Stimulated activated CD4-positive, alpha-beta T cell treated with anti-CD3 and anti-CD28 coated beads, Interleukin-12 subunit alpha, Interleukin-12 subunit beta, amount 100 ng/mL, for 4 hours (primary cell): ENCODE data around the gene DUSP18.
A peak's percentile ranks its signal among the peaks of the same experiment; 100 is the strongest.
"Not testable (repeated sequence)": the region's sequence is repeated elsewhere in the genome, so short reads cannot be mapped to it uniquely, and the experiment has no call there.

Source experiments
- DNase-seq: peaks from one replicate; pipeline ENCODE4 v3.0.0-alpha.2; 2020

DUSP18 gene

DNA sequence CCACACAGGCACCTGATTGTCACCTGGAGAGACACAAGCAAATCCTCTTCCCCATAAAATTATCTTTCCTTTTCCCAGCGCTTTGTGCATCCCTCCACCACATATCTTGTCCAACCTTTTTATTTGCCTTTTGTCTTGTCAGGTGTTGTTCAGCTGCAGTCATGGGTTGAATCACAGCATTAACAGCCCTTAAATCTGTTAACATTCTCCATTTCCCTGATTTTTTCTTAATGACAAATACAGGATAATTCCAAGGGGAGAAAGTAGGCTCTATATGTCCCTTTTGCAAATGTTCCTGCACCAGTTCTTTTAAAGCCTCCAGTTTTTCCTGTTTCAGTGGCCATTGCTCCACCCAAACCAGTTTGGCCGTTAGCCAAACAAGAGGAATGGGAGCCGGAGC lies 8.9 kb upstream of the DUSP18 start:
- not testable (repeated sequence) for DNase-seq

DNA sequence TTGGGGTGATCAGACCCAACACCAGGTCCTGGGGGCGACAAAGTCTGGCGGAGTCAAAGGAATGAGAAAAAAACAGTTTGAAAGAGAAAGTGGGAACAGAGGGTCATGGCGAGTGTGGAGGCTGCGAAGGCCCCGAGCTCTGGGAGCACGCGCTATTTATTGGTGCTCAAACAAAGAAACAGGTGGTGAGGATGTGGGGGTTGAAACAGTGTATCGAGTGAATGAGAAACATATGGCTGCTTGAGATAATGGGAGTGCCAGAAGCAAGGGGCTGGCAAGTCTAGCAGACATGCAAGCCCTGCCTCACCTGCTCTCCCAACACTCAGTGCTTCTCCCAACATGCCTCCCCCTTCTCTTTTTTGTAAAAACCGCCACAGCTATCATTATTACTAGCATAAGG lies 7.8 kb upstream of the DUSP18 start:
- DNase-seq = no peak

GRCh38 chr22:30674482-30674881 lies 6.8 kb upstream of the DUSP18 start:
- DNase-seq = no peak

- DNase-seq = no peak
These were observed 5.5 kb upstream of the DUSP18 start for GRCh38 chr22:30673136-30673535.

GRCh38 chr22:30671071-30671470 lies 3.4 kb upstream of the DUSP18 start:
- no peak for DNase-seq

DNA sequence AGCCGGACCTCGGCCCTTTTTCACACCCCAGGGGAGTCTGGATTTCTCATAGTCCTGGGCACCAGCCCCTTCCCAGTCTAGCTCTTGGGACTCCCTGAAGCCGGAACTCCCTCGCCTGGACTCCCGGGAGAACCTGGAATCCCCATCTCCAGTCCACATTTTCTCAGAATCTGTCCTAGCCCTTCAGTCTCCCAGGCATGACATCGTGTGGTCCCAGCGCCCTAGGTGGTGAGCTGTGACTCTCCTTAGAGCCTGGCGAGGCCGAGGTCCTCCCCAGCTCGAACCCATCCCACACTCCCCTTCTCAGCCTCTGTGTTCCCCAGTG lies 673 bp upstream of the DUSP18 start:
- no peak for DNase-seq

DNA sequence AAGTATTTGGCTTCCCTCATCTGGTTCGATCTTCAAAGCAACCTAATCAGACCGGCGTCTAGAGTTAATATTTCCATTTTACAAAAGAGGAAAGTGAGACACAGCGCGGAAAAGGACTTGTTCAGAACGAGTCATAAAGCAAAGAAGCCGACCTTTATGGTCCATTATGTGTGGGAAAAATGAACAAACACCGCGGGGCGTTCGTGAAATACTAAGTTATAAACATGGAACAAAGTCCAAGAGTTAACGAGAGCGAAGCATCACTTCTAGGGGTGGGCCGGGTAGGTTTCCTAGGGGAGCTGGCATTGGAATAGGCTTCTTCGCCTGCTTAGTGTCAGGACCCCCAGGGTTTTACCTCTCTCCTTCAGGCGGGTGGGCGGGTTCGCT lies 575 bp downstream of the DUSP18 start:
- no peak for DNase-seq

- no peak for DNase-seq
These were observed 1.9 kb downstream of the DUSP18 start for GRCh38 chr22:30665786-30666185.

DNA sequence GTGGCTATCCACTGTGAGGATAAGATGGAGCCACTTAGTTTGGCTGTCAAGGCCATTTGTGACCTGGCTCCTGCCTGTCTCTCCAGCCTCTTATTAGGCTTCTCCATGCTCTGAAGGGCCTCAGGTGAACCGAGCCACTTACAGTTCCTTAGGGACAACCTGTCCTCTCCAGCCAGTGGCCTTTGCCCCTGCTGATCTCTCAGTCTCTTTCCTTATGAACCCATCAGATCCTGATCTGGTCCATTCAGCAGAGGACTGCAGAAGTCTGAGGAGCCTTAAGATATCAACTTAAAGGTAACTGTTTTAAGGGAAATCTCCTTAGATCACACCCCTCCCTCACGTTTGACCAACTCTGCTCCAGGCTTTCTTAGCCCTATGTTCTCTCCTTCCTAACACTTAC lies 2.4 kb downstream of the DUSP18 start:
- no peak for DNase-seq

DNA sequence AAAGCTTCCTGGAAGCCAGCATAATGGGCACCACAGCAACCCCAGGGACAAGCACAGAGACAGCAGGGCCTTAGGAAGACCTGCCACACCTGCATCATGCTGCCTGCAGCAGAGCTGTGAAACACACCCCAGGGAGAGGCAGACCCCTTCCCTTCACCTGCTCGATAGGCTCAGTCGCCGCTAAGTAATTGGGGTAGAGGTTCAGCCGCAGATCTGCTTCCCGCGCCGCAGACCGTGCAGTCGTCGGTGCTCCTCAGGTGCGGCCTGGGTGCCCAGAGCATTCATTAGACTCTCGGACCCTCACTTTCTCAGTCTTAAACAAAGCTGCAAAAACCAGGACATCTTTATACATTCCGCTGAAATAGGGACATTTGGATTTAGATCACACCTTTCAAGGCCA lies 2.9 kb downstream of the DUSP18 start:
- DNase-seq = no peak

- DNase-seq = no peak
These were observed 5.6 kb downstream of the DUSP18 start for GRCh38 chr22:30662040-30662439.

DNA sequence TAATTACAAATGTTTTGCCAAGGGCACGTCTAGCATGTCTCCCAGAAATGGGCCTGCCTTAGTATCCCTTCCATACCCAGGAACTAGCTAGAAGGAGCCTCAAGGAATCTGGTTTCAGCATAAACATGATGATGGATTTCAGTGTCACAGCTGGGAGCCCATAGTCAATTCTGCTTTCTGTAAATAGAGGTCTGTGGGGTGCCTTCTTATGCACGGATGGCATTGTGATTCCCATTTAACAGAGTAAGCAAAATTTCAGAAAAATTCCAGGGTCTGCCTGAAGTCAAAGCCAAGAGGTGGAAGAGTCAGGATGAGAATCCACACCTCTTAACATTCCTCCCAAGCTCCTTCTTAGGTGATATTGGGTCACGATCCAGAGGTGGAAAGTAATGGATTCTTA lies 12.1 kb downstream of the DUSP18 start:
- no peak for DNase-seq

DNA sequence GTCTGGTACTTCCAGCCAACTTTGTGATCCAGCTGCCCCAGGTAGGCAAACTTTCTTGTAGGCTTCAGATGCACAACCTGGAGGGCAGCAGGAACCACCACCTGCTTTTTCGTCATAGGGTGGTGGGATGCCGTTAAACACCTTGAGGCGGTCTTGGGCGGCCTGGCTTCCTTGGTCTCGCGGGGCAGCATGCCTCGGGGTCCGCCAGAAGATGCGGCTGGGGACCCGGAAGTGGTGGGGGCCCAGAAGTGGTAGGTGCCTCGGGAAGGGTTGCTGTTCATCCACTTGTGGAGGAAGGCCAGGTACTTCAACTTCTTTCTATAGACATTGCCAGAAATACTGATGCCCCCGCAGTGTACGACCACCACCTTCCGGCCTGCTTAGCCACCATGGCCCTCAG lies 13.3 kb downstream of the DUSP18 start:
- no peak for DNase-seq

DNA sequence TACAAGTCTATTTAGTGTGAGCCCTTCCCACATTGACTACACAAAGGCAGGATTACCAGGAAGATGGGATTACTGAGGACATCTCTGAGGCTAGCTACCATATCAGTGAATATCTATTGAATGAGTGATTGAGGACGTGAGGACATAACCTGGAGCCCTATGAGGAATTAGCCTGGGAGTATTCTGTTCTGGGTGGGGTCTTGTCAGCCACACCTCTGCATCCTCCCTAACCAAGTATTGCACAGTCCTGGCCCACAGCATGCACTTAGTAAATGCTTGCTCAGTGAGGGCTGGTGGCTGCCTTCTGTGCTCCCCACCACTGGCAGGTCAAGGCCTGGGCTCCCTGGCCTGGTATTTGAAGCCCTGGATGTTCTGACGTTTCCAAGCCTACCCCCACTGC lies 14.8 kb downstream of the DUSP18 start:
- DNase-seq = no peak

DNA sequence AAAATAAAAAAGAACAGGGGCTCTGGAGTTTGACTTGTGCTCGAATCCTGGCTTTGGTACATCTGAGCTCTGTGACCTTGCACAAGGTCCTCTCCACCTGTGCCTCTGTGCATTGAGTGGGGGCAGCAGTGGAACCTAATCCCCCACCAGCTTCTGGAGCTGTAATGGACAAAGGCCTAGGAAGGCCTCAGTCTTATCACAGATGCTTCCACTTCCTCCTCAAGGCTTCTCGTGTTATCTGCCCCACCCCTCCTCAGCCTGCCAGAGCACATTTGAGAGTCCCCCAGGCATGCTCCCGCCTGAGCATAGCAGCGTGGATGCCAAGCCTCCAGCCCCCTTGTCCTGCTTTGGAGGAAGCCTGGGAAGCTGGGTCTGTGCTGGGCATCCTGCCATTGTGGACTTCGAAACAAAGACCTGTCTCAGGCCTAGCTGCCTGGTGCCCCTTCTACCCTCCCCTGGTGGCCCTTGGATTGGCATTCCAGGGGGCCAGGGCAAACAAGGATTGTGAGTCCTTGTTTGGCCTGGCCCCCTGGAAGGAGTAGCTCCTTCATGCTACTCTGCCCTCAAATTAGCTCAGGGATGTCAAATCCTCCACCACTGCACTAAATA lies 17.1 kb downstream of the DUSP18 start:
- no peak for DNase-seq

DNA sequence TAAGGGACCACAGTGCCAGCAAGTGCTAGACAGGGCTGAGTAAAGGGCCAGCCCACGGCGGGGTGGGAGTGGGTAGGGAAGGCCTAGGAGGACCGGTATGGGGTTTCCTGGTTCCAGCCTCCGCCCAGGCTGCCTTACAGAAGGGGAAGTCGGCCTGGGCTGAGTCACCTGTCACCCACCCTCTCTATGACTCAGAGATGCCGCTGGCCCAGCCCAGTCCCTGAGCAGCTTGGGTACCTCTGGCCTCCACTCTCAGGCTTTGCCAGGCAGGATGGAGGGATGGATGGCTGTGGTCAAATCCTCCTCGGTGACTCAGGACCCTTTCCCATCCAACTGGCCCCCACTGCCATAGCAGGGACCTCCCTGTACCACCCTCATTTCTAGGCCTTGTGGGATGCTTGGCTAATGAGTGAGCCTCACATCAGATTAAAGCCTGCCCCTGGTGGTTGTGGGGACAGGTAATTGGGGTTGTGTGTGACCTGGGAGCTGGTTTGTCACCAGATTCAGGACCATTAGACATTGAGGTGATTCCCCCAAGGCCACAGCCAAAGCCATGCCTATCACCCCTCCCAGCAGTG lies 18.2 kb downstream of the DUSP18 start:
- DNase-seq = peak; percentile 85

GRCh38 chr22:30648825-30649224 lies 18.9 kb downstream of the DUSP18 start:
- DNase-seq = no peak

GRCh38 chr22:30647536-30647935 lies 20.1 kb downstream of the DUSP18 start:
- DNase-seq = no peak

DNA sequence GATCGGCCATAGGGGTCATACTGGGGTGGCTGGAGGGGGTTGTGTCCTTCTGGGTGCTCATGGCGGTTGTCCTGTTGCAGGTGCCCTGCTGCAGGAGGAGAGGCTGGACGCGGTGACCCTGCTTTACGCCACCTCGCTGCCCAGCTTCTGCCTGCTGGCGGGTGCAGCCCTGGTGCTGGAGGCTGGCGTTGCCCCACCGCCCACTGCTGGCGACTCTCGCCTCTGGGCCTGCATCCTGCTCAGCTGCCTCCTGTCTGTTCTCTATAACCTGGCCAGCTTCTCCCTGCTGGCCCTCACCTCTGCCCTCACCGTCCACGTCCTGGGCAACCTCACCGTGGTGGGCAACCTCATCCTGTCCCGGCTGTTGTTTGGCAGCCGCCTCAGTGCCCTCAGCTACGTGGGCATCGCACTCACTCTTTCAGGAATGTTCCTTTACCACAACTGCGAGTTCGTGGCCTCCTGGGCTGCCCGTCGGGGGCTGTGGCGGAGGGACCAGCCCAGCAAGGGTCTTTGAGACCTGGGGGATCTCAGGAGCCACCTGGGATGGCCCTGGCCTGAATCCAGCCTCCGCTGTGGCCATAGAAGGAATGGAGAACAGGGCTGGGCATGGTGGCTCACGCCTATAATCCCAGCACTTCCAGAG lies 21.0 kb downstream of the DUSP18 start:
- DNase-seq = no peak

- DNase-seq = no peak
These were observed 24.4 kb downstream of the DUSP18 start for GRCh38 chr22:30643055-30643875.

GRCh38 chr22:30640839-30641430 lies 26.7 kb downstream of the DUSP18 start:
- no peak for DNase-seq

DNA sequence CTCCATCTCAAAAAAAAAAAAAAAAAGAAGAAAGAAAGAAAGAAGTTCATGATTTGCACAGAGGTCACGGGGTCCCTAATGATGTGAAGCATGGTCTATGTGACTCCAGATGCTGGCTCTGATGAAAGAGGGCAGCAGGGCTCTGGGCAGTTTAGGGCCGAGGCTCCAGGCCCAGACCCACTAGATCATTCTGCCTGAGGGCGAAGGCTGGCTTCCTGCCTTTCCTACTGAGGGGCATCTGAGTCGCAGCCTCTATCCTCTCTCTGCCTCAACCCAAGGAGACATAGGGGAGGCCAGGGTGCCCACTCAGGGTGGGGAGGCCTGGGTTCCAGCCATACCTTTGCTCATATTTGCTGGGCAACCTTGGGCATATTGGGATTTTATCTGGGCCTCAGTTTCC lies 27.3 kb downstream of the DUSP18 start:
- no peak for DNase-seq

- no peak for DNase-seq
These were observed 30.0 kb downstream of the DUSP18 start for GRCh38 chr22:30637701-30638114.
